ENCODE results near the gene ARNT2. TPM values are rescaled to one million over a fixed set of nuclear protein-coding genes. Genes with fewer than 3 reads are reported as not detected.

The ARNT2 gene
- total RNA-seq, 1 donor from 2014 or later, result 35.7 TPM

GRCh38 chr15:80604583-80605575 lies 200.7 kb downstream of the ARNT2 start:
- H3K27me3 Mint-ChIP-seq (ENCODE audit: unreplicated experiment), result peaks cover 2% of the 10 kb centered on the region
- no peak for DNase-seq
- H3K4me3 Mint-ChIP-seq (ENCODE audit: unreplicated experiment), result no peak overlapping the region
- H3K4me1 Mint-ChIP-seq (ENCODE audit: low read depth, unreplicated experiment), result peaks cover 7% of the 10 kb centered on the region
- no peak for TF ChIP-seq CTCF (IDR thresholded peaks at IDR 0.05; ENCODE audit: partially characterized antibody, unreplicated experiment)
- no peak overlapping the region for H3K27ac Mint-ChIP-seq (ENCODE audit: unreplicated experiment)
- H3K9me3 Mint-ChIP-seq (ENCODE audit: unreplicated experiment), result peaks cover 3% of the 10 kb centered on the region
- H3K36me3 Mint-ChIP-seq (ENCODE audit: unreplicated experiment), result no peaks in the 10 kb centered on the region

- H3K27ac Mint-ChIP-seq (ENCODE audit: unreplicated experiment), result no peak overlapping the region
- peaks cover 3% of the 10 kb centered on the region for H3K9me3 Mint-ChIP-seq (ENCODE audit: unreplicated experiment)
- H3K27me3 Mint-ChIP-seq (ENCODE audit: unreplicated experiment), result peaks cover 2% of the 10 kb centered on the region
- peaks cover 7% of the 10 kb centered on the region for H3K4me1 Mint-ChIP-seq (ENCODE audit: low read depth, unreplicated experiment)
- H3K4me3 Mint-ChIP-seq (ENCODE audit: unreplicated experiment), result peak overlapping the region; percentile 66
- no peak for TF ChIP-seq CTCF (IDR thresholded peaks at IDR 0.05; ENCODE audit: partially characterized antibody, unreplicated experiment)
- no peaks in the 10 kb centered on the region for H3K36me3 Mint-ChIP-seq (ENCODE audit: unreplicated experiment)
- DNase-seq, result no peak
Observed at GRCh38 chr15:80605591-80606150, 201.5 kb downstream of the ARNT2 start.

GRCh38 chr15:80606511-80607071 lies 202.4 kb downstream of the ARNT2 start:
- H3K4me1 Mint-ChIP-seq (ENCODE audit: low read depth, unreplicated experiment), result peaks cover 7% of the 10 kb centered on the region
- H3K36me3 Mint-ChIP-seq (ENCODE audit: unreplicated experiment), result no peaks in the 10 kb centered on the region
- H3K9me3 Mint-ChIP-seq (ENCODE audit: unreplicated experiment), result peaks cover 3% of the 10 kb centered on the region
- DNase-seq, result no peak
- no peak overlapping the region for H3K4me3 Mint-ChIP-seq (ENCODE audit: unreplicated experiment)
- TF ChIP-seq CTCF (IDR thresholded peaks at IDR 0.05; ENCODE audit: partially characterized antibody, unreplicated experiment), result no peak
- no peak overlapping the region for H3K27ac Mint-ChIP-seq (ENCODE audit: unreplicated experiment)
- no peaks in the 10 kb centered on the region for H3K27me3 Mint-ChIP-seq (ENCODE audit: unreplicated experiment)

- no peak for DNase-seq
- no peak for TF ChIP-seq CTCF (IDR thresholded peaks at IDR 0.05; ENCODE audit: partially characterized antibody, unreplicated experiment)
Observed at GRCh38 chr15:80607287-80607980, 203.3 kb downstream of the ARNT2 start.

More at GRCh38 chr15:80607287-80607980, 203.3 kb downstream of the ARNT2 start:
- Mint-ChIP-seq H3K27ac (ENCODE audit: unreplicated experiment) (no peak overlapping the region), H3K9me3 (ENCODE audit: unreplicated experiment) (peaks cover 3% of the 10 kb centered on the region), H3K27me3 (ENCODE audit: unreplicated experiment) (no peaks in the 10 kb centered on the region), H3K36me3 (ENCODE audit: unreplicated experiment) (no peaks in the 10 kb centered on the region), H3K4me1 (ENCODE audit: low read depth, unreplicated experiment) (peaks cover 7% of the 10 kb centered on the region), H3K4me3 (ENCODE audit: unreplicated experiment) (no peak overlapping the region)
